K562 (cell line): ENCODE results near the gene P2RX5. TPM values are rescaled to one million over a fixed set of nuclear protein-coding genes. Genes with fewer than 3 reads are reported as not detected.

ENCODE experiments used
- FIP1L1 ChIP-seq: fragments of 200-400 bp; formaldehyde crosslinking; IDR thresholded peaks from 2 replicates; pipeline ENCODE4 v1.6.1; 2018; ENCODE audit warnings: mild to moderate bottlenecking, low read depth, low read length; ENCODE audit not compliant: poor library complexity, severe bottlenecking
- FOXP1 ChIP-seq: sonication (generic); formaldehyde crosslinking; IDR thresholded peaks from 2 replicates; pipeline ENCODE4 v1.8.0; 2022; ENCODE audit warnings: mild to moderate bottlenecking, missing genetic modification reagents
- GTF2F1 ChIP-seq: IDR thresholded peaks from 2 replicates; pipeline ENCODE4 v1.6.1; 2011; ENCODE audit warnings: low read depth, low read length, improper control_type of control experiment
- MAFG ChIP-seq: fragments of 450-650 bp; conservative IDR thresholded peaks from 2 replicates; pipeline ENCODE4 v1.6.1; 2016; ENCODE audit warnings: missing genetic modification characterization, missing compliant biosample characterization
- MTA3 ChIP-seq: fragments of 450-650 bp; formaldehyde crosslinking; IDR thresholded peaks from 2 replicates; pipeline ENCODE4 v1.6.1; 2017; ENCODE audit warnings: mild to moderate bottlenecking, borderline replicate concordance
- NFE2L1 ChIP-seq: fragments of 450-650 bp; IDR thresholded peaks from 2 replicates; pipeline ENCODE4 v1.6.1; 2016; ENCODE audit warnings: missing genetic modification characterization, low read depth, mild to moderate bottlenecking, missing compliant biosample characterization, moderate library complexity, borderline replicate concordance
- SMAD3 ChIP-seq: fragments of 450-650 bp; formaldehyde crosslinking; conservative IDR thresholded peaks from 2 replicates; pipeline ENCODE4 v1.4.0; 2020; ENCODE audit warnings: mild to moderate bottlenecking
- ZFP1 ChIP-seq: fragments of 450-650 bp; formaldehyde crosslinking; IDR thresholded peaks from 2 replicates; pipeline ENCODE4 v1.4.0; 2020; ENCODE audit warnings: mild to moderate bottlenecking, mixed read lengths
- ZFP36 ChIP-seq: fragments of 150-350 bp; IDR thresholded peaks from 2 replicates; pipeline ENCODE4 v1.6.1; 2018; ENCODE audit warnings: low read length, low read depth; ENCODE audit not compliant: partially characterized antibody
- polyA plus RNA-seq, 8 experiments: library from polyadenylated mRNA; depleted of rRNA in 4 of 8; stranded (reverse) in 5 of 8; unstranded in 3 of 8; fragments of >200 nt; fragmentation: Nextera tagmentation in 2 of 8; fragmentation: Illumina TruSeq in 1 of 8; extraction: Ambion mirVana in 2 of 8; extraction: Trizol in 1 of 8; gene quantifications; 2 replicates each; pipeline versions ENCODE4 v1.2.1 to v1.2.3, GENCODE V29; 2011 to 2014; ENCODE audit warnings: inconsistent platforms in 1 of 8, missing spikeins in 1 of 8
- total RNA-seq, 7 experiments: library from RNA; depleted of rRNA in 6 of 7; stranded (reverse); fragments of >200 nt in 6 of 7; fragmentation: Illumina TruSeq in 2 of 7; extraction: Trizol in 2 of 7; gene quantifications; 2 replicates each; pipeline versions ENCODE4 v1.2.1 to v1.2.3, GENCODE V29; 2011 to 2021; ENCODE audit warnings: low replicate concordance in 1 of 7
- TF ChIP-seq, protein P1 (sequence below): fragments of 450-650 bp; IDR thresholded peaks from 2 replicates; pipeline ENCODE4 v1.6.1; 2016; ENCODE audit warnings: mild to moderate bottlenecking, moderate library complexity
- TF ChIP-seq, protein P2 (sequence below): sonication (generic); formaldehyde crosslinking; IDR thresholded peaks from 2 replicates; pipeline ENCODE4 v1.8.0; 2022; ENCODE audit warnings: mild to moderate bottlenecking, missing genetic modification reagents
- TF ChIP-seq, protein P3 (sequence below): fragments of 150-350 bp; IDR thresholded peaks from 2 replicates; pipeline ENCODE4 v1.6.1; 2014; ENCODE audit warnings: low read depth, mild to moderate bottlenecking, low read length, borderline replicate concordance

Gene P2RX5
- total and polyA plus RNA-seq, 9 of the 15 experiments (the other 6 are each of a cell fraction or from before 2014, with no cell fraction given) = 0.31 to 4.0 (median 1.3) TPM

DNA sequence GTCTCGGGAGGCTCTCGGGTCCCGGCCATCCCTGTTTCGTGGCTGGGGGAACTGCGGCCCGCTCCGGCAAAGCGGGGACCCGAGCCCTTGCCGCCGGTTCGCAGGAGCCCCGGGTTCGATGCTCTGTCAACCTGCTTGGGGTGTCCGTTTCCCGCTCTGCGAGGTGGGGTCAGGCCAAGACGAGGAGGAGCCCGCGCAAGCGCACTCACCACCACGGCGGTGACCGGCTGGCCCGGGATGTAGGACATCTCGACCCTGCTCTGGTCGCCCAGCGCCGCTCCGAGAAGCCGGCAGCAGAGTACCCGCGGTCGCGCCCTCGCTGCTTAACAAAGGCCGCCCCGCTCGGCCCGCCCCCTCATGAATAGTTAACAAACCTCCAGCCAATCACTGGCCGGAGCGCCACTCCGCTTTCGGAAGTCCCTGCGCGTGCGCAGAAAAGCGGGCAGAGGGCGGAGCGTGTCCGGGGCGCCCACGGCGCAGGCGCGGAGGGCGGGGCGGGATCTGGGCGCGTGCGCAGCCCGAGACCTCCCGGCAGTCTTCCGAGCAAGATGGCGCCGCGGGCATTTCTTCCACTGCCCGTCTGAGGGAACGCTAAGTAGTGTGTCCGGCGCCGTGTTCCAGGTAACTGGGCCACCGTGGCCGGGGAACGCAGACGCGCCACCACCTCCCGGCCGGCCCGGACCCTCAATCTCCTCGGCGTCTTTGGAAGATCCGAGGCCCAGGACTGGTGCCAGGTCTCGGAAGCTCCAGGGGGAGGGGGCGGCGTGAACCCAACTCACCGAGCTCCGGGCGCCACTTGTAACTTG lies 27.5 kb downstream of the P2RX5 start, which contains the start of the genes EMC6 and TAX1BP3 (continued):
- TF ChIP-seq, protein P1, sequence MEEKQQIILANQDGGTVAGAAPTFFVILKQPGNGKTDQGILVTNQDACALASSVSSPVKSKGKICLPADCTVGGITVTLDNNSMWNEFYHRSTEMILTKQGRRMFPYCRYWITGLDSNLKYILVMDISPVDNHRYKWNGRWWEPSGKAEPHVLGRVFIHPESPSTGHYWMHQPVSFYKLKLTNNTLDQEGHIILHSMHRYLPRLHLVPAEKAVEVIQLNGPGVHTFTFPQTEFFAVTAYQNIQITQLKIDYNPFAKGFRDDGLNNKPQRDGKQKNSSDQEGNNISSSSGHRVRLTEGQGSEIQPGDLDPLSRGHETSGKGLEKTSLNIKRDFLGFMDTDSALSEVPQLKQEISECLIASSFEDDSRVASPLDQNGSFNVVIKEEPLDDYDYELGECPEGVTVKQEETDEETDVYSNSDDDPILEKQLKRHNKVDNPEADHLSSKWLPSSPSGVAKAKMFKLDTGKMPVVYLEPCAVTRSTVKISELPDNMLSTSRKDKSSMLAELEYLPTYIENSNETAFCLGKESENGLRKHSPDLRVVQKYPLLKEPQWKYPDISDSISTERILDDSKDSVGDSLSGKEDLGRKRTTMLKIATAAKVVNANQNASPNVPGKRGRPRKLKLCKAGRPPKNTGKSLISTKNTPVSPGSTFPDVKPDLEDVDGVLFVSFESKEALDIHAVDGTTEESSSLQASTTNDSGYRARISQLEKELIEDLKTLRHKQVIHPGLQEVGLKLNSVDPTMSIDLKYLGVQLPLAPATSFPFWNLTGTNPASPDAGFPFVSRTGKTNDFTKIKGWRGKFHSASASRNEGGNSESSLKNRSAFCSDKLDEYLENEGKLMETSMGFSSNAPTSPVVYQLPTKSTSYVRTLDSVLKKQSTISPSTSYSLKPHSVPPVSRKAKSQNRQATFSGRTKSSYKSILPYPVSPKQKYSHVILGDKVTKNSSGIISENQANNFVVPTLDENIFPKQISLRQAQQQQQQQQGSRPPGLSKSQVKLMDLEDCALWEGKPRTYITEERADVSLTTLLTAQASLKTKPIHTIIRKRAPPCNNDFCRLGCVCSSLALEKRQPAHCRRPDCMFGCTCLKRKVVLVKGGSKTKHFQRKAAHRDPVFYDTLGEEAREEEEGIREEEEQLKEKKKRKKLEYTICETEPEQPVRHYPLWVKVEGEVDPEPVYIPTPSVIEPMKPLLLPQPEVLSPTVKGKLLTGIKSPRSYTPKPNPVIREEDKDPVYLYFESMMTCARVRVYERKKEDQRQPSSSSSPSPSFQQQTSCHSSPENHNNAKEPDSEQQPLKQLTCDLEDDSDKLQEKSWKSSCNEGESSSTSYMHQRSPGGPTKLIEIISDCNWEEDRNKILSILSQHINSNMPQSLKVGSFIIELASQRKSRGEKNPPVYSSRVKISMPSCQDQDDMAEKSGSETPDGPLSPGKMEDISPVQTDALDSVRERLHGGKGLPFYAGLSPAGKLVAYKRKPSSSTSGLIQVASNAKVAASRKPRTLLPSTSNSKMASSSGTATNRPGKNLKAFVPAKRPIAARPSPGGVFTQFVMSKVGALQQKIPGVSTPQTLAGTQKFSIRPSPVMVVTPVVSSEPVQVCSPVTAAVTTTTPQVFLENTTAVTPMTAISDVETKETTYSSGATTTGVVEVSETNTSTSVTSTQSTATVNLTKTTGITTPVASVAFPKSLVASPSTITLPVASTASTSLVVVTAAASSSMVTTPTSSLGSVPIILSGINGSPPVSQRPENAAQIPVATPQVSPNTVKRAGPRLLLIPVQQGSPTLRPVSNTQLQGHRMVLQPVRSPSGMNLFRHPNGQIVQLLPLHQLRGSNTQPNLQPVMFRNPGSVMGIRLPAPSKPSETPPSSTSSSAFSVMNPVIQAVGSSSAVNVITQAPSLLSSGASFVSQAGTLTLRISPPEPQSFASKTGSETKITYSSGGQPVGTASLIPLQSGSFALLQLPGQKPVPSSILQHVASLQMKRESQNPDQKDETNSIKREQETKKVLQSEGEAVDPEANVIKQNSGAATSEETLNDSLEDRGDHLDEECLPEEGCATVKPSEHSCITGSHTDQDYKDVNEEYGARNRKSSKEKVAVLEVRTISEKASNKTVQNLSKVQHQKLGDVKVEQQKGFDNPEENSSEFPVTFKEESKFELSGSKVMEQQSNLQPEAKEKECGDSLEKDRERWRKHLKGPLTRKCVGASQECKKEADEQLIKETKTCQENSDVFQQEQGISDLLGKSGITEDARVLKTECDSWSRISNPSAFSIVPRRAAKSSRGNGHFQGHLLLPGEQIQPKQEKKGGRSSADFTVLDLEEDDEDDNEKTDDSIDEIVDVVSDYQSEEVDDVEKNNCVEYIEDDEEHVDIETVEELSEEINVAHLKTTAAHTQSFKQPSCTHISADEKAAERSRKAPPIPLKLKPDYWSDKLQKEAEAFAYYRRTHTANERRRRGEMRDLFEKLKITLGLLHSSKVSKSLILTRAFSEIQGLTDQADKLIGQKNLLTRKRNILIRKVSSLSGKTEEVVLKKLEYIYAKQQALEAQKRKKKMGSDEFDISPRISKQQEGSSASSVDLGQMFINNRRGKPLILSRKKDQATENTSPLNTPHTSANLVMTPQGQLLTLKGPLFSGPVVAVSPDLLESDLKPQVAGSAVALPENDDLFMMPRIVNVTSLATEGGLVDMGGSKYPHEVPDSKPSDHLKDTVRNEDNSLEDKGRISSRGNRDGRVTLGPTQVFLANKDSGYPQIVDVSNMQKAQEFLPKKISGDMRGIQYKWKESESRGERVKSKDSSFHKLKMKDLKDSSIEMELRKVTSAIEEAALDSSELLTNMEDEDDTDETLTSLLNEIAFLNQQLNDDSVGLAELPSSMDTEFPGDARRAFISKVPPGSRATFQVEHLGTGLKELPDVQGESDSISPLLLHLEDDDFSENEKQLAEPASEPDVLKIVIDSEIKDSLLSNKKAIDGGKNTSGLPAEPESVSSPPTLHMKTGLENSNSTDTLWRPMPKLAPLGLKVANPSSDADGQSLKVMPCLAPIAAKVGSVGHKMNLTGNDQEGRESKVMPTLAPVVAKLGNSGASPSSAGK = no peak
- TF ChIP-seq, protein P2, sequence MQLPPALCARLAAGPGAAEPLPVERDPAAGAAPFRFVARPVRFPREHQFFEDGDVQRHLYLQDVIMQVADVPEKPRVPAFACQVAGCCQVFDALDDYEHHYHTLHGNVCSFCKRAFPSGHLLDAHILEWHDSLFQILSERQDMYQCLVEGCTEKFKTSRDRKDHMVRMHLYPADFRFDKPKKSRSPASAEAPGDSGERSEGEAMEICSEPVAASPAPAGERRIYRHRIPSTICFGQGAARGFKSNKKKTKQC (CRISPR knock-in tag) = no peak
- TF ChIP-seq SMAD3 (CRISPR knock-in tag) (no peak), ZFP1 (no peak), NFE2L1 (no peak), FIP1L1 (peak; percentile 42), ZFP36 (no peak), MTA3 (no peak), GTF2F1 (no peak), FOXP1 (CRISPR knock-in tag) (no peak), MAFG (tag) (no peak)
- TF ChIP-seq, protein P3, sequence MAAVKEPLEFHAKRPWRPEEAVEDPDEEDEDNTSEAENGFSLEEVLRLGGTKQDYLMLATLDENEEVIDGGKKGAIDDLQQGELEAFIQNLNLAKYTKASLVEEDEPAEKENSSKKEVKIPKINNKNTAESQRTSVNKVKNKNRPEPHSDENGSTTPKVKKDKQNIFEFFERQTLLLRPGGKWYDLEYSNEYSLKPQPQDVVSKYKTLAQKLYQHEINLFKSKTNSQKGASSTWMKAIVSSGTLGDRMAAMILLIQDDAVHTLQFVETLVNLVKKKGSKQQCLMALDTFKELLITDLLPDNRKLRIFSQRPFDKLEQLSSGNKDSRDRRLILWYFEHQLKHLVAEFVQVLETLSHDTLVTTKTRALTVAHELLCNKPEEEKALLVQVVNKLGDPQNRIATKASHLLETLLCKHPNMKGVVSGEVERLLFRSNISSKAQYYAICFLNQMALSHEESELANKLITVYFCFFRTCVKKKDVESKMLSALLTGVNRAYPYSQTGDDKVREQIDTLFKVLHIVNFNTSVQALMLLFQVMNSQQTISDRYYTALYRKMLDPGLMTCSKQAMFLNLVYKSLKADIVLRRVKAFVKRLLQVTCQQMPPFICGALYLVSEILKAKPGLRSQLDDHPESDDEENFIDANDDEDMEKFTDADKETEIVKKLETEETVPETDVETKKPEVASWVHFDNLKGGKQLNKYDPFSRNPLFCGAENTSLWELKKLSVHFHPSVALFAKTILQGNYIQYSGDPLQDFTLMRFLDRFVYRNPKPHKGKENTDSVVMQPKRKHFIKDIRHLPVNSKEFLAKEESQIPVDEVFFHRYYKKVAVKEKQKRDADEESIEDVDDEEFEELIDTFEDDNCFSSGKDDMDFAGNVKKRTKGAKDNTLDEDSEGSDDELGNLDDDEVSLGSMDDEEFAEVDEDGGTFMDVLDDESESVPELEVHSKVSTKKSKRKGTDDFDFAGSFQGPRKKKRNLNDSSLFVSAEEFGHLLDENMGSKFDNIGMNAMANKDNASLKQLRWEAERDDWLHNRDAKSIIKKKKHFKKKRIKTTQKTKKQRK = no peak
